ENCODE measurements around the gene GNLY.

GNLY gene

DNA sequence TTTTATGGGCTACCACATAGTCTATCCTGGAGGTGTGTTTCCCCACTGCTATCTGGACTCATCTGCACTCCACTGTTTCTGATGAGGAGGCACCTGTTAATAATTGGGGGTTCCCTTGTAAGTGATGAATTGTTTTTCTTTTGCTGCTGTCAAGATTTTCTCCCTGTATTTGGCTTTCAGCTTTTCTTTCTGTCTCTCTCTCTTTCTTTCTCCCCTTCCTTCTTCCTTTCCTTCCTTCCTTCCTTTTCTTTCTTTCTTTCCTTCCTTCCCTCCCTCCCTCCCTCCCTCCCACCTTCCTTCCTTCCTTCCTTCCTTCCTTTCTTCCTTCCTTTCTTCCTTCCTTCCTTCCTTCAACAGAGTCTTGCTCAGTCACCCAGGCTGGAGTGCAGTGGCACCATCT, 9.2 kb downstream of the GNLY start:
- TF ChIP-seq, protein P1, sequence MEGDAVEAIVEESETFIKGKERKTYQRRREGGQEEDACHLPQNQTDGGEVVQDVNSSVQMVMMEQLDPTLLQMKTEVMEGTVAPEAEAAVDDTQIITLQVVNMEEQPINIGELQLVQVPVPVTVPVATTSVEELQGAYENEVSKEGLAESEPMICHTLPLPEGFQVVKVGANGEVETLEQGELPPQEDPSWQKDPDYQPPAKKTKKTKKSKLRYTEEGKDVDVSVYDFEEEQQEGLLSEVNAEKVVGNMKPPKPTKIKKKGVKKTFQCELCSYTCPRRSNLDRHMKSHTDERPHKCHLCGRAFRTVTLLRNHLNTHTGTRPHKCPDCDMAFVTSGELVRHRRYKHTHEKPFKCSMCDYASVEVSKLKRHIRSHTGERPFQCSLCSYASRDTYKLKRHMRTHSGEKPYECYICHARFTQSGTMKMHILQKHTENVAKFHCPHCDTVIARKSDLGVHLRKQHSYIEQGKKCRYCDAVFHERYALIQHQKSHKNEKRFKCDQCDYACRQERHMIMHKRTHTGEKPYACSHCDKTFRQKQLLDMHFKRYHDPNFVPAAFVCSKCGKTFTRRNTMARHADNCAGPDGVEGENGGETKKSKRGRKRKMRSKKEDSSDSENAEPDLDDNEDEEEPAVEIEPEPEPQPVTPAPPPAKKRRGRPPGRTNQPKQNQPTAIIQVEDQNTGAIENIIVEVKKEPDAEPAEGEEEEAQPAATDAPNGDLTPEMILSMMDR (IDR thresholded peaks at IDR 0.05; ENCODE audit: low read length, missing control alignments), result no peak
- DNase-seq (ENCODE audit: low read depth), result no peak

GRCh38 chr2:85704038-85704437, 9.9 kb downstream of the GNLY start:
- DNase-seq (ENCODE audit: low read depth), result no peak

More for the DNA sequence above, 9.2 kb downstream of the GNLY start:
- no peak overlapping the region for H3K4me3 ChIP-seq (replicated peaks; ENCODE audit: low read depth, low read length)

GRCh38 chr2:85704800-85705679, 10.9 kb downstream of the GNLY start:
- TF ChIP-seq, protein P1 (IDR thresholded peaks at IDR 0.05; ENCODE audit: low read length, missing control alignments), result no peak
- H3K4me3 ChIP-seq (replicated peaks; ENCODE audit: low read depth, low read length), result no peak overlapping the region
- DNase-seq (ENCODE audit: low read depth), result no peak

More at GRCh38 chr2:85704038-85704437, 9.9 kb downstream of the GNLY start:
- no peak overlapping the region for H3K4me3 ChIP-seq (replicated peaks; ENCODE audit: low read depth, low read length)
- TF ChIP-seq, protein P1 (IDR thresholded peaks at IDR 0.05; ENCODE audit: low read length, missing control alignments), result no peak

DNA sequence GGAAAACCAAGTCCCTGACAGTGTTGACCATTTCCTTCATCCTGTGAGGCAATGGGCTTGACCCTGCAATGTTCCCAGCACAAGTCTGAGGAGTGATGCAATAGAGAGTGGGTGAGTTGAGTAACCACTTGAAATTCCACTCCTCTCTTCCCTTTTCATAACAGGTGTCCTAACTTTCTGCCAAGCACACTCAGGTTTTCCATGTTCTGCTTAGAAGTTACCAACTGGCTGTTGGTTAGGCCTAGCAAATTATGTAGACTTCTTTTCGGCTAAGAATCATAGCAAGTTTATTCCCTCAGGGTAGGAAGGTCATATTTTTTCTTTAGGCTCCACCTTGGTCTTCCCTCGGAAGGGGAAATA, 11.5 kb downstream of the GNLY start:
- TF ChIP-seq, protein P1 (IDR thresholded peaks at IDR 0.05; ENCODE audit: low read length, missing control alignments), result no peak
- peak; percentile 99 for DNase-seq (ENCODE audit: low read depth)
- no peak overlapping the region for H3K4me3 ChIP-seq (replicated peaks; ENCODE audit: low read depth, low read length)

GRCh38 chr2:85706063-85706462, 11.9 kb downstream of the GNLY start:
- H3K4me3 ChIP-seq (replicated peaks; ENCODE audit: low read depth, low read length), result no peak overlapping the region
- TF ChIP-seq, protein P1 (IDR thresholded peaks at IDR 0.05; ENCODE audit: low read length, missing control alignments), result no peak
- DNase-seq (ENCODE audit: low read depth), result no peak

GRCh38 chr2:85706599-85707296, 12.6 kb downstream of the GNLY start:
- DNase-seq (ENCODE audit: low read depth), result no peak
- no peak overlapping the region for H3K4me3 ChIP-seq (replicated peaks; ENCODE audit: low read depth, low read length)
- TF ChIP-seq, protein P1 (IDR thresholded peaks at IDR 0.05; ENCODE audit: low read length, missing control alignments), result no peak

All from fibroblast of pulmonary artery (primary cell).